ENCODE data around the gene SPINK14.

Gene SPINK14

DNA sequence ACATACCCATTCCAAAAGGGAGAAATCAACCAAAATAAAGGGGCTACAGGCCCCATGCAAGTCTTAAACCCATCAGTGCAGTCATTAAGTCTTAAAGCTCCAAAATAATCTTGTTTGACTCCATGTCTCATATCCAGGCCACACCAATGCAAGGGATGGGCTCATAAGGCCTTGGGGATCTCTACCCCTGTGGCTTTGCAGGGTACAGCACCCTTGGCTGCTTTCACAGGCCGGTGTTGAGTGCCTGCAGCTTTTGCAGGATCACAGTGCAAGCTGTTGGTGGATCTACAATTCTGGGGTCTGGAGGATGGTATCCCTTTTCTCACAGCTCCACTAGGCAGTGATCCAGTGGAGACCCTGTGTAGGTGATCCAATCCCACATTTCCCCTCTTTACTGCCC lies 5.0 kb upstream of the SPINK14 start:
- TF ChIP-seq, protein P1, sequence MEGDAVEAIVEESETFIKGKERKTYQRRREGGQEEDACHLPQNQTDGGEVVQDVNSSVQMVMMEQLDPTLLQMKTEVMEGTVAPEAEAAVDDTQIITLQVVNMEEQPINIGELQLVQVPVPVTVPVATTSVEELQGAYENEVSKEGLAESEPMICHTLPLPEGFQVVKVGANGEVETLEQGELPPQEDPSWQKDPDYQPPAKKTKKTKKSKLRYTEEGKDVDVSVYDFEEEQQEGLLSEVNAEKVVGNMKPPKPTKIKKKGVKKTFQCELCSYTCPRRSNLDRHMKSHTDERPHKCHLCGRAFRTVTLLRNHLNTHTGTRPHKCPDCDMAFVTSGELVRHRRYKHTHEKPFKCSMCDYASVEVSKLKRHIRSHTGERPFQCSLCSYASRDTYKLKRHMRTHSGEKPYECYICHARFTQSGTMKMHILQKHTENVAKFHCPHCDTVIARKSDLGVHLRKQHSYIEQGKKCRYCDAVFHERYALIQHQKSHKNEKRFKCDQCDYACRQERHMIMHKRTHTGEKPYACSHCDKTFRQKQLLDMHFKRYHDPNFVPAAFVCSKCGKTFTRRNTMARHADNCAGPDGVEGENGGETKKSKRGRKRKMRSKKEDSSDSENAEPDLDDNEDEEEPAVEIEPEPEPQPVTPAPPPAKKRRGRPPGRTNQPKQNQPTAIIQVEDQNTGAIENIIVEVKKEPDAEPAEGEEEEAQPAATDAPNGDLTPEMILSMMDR (IDR thresholded peaks at IDR 0.05; ENCODE audit: control insufficient read depth, insufficient read depth, low read depth, low read length, missing control alignments) = no peak
- DNase-seq (ENCODE audit: low read depth) = no peak
- H3K4me3 ChIP-seq (ENCODE audit: control insufficient read depth, low read depth, low read length) = no peak overlapping the region

DNA sequence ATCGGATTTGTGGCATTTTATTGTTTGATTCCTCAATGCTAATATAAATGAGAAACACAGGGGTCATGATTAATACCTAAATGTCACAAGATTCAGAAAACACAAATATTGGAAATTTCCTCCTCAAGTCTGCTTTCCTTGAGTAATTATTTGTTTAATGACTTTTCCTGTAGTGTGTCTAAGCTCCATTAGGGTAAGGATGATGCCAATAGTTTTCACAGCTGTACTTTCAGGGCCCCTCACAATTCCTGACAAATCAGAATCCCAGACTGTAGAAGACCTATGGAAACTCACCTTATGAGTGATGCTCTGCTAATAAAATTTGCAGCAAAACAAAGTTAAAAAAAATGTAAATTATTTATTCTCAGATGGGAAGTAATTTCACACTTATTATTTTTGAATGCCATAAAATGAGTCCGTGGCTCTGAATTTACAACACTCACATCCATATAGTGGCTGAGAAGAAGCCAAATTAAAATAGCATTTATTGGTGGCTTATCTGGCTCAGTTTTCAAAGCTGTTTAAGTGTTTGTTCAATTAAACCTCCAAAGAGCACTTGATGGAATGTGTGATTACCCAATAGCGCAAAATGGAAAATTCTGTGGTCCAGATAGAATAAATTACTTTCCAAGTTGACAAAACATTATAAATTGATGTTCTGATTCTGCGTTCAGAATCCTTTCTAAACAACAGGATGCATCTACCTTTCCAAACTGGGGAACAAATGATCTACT lies 1.6 kb upstream of the SPINK14 start:
- DNase-seq (ENCODE audit: low read depth) = no peak
- H3K4me3 ChIP-seq (ENCODE audit: control insufficient read depth, low read depth, low read length) = no peak overlapping the region
- TF ChIP-seq, protein P1 (IDR thresholded peaks at IDR 0.05; ENCODE audit: control insufficient read depth, insufficient read depth, low read depth, low read length, missing control alignments) = no peak

DNA sequence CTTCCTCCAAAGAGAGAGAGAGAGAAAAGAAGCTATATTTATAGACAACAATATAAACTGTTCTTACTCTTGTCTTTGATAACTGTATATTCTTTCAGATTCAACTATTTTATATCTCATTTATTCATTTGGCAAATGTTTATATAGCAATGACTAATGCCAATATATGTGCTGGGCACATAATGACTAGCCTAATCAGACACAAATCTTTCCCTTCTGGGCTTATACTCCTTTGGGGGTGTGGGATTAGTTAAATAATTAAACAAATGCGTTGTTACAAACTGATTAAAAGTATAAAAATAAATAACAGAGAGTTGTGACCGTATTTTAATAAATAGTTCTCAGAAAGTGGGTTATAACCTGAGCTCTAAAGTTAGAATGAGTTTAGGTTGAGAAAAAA lies 4.0 kb downstream of the SPINK14 start:
- no peak for DNase-seq (ENCODE audit: low read depth)
- no peak overlapping the region for H3K4me3 ChIP-seq (ENCODE audit: control insufficient read depth, low read depth, low read length)
- TF ChIP-seq, protein P1 (IDR thresholded peaks at IDR 0.05; ENCODE audit: control insufficient read depth, insufficient read depth, low read depth, low read length, missing control alignments) = no peak

DNA sequence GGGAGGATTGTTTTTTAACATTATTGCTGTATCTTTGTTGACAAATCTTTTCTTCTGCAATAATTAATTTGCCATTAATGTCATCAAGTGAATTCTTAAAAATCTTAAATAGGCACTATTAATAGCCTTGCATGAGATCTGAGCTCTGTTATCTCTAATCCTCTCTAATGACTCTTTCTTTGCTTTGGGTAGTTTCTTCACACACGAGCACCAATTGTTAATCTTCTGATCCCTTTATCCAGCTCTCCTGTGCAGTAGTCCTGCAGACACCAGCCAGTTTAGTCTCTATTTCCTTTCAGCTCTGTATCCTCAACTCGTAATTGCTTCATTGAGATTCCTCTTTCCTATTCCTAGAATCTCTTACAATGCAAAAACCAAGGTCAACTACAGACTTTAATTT lies 8.1 kb downstream of the SPINK14 start:
- no peak for DNase-seq (ENCODE audit: low read depth)

DNA sequence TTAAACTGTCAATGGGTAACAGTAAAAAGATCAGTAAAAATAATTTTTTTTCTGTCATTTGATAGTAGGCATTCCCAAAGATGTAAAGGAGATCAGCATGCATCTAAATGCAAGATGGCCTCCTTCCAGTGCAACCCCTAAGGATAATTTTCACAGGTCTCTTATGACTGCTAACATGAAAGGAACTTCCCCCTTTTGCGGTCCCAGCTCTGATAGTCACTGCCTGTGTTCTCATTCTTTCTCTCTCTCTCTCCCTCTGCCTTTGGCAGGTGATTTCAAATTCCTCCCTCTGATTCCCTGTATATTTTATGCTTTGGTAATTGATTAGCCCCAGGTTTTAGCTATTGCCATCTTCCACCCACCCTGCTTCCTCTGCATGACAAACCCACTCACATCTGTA lies 8.9 kb downstream of the SPINK14 start:
- H3K4me3 ChIP-seq (ENCODE audit: control insufficient read depth, low read depth, low read length) = no peak overlapping the region
- no peak for DNase-seq (ENCODE audit: low read depth)
- TF ChIP-seq, protein P1 (IDR thresholded peaks at IDR 0.05; ENCODE audit: control insufficient read depth, insufficient read depth, low read depth, low read length, missing control alignments) = no peak

More for the DNA sequence above, 8.1 kb downstream of the SPINK14 start:
- H3K4me3 ChIP-seq (ENCODE audit: control insufficient read depth, low read depth, low read length) = no peak overlapping the region
- TF ChIP-seq, protein P1 (IDR thresholded peaks at IDR 0.05; ENCODE audit: control insufficient read depth, insufficient read depth, low read depth, low read length, missing control alignments) = no peak

DNA sequence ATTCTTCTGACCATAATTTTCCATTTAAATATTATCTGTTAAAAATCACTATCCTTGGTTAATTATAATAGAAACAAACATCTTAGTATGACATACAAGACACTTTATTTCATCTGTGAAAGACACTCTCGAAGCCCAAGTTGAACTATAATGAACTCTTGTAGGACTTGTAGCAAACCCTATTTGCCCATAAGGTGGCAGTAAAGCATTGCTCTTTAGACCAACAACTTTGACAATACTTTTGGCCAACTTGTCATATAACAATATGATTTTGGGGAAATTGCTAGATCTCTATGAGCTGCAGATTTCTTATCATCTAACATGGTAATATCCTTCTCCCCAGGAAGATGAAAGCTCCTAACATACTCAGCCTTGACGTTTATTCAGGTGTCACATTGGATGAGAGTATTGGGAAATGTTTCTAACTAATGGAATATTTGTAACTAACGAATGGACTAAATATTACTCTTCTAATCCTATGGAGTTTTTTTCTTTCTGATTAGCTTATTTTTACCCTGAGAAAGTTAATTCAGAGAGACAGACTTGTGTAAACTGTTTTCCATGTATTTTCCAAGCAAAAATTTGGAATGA lies 11.0 kb downstream of the SPINK14 start:
- TF ChIP-seq, protein P1 (IDR thresholded peaks at IDR 0.05; ENCODE audit: control insufficient read depth, insufficient read depth, low read depth, low read length, missing control alignments) = peak; percentile 65
- peak; percentile 57 for DNase-seq (ENCODE audit: low read depth)
- no peak overlapping the region for H3K4me3 ChIP-seq (ENCODE audit: control insufficient read depth, low read depth, low read length)
